Measurements from ENCODE around the gene PELI2.
"Not testable (repeated sequence)": the region's sequence is repeated elsewhere in the genome, so short reads cannot be mapped to it uniquely, and the experiment has no call there.

PELI2 gene

DNA sequence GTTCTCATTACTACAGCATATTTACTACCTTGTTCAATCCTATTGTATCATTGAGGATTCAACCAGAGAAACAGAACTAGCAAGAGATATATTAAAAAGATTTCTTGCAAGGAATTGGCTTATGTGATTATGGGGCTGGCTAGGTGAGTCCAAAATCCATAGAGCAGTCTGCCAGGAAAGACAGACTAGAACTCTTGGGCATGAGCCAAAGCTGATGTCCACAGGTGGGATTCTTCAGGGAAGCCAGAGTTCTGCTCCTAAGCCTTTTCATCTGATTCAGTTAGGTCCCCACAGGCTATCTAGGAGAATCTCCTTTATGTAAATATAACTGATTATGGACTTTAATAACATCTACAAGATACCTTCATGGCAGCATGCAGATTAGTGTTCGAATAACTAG is 26.0 kb downstream of the PELI2 start:
- no peak for DNase-seq

DNA sequence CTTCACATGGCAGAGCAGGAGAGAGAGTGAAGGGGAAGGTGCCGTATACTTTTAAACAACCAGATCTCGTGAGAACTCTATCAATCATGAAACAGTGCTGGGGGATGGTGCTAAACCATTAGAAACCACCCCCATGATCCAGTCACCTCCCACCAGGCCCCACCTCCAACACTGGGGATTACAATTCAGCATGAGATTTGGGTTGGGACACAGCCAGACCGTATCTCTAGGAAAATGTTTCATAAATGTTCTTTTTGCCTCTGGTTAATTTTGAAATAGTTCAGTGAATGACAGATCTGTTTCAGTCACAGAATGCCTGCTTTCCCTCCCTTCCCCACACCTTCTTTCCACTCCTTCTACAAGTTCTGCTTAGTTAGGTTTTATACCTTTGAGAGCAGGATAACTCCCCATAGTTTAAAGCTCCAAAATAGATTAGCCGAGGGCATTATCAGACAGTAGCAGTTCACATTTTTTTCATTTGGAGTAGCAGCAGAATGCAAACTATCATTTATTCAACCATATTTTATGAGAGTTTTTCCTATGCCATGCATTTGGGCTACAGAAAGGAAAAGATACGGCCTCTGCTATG is 27.1 kb downstream of the PELI2 start:
- DNase-seq: no peak

DNA sequence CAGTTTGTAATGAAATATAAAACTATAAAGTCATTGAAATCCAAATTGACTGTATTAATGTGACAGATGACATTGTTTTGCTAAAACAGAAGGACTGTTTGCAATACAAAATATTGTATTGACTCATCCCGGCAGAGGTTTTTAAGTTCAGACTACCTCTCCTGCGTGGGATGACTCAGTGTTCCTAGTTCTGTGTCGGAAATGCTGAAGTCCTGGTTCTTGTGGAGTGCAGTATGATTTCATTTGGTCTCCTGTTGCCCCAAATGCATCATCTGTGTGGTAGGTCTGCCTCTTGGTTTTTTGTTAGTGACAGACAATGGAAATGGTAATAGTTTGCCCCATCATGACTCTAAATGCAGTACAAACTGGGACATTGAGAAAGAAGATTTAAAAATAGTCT is 27.8 kb downstream of the PELI2 start:
- DNase-seq: peak; percentile 70 to 87 (median 86)

DNA sequence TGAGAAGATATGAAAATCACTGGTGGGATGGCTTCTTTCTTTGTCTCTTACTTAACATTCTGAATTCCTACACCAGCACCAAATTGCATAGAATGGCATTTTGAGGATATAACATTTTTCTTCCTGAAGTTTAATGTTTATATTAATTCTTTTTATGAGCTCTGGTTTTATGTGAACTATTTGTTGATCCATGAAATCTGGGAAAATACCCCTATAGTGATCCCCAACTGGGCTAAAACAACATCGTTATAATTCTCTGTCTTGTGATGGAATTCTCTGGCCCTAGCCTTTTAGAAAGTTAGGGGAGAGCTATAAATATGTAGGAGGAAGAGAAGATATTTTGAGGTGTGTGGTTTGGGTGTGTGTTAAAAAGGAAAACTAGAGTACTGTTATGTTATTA is 29.2 kb downstream of the PELI2 start:
- no peak for DNase-seq

DNA sequence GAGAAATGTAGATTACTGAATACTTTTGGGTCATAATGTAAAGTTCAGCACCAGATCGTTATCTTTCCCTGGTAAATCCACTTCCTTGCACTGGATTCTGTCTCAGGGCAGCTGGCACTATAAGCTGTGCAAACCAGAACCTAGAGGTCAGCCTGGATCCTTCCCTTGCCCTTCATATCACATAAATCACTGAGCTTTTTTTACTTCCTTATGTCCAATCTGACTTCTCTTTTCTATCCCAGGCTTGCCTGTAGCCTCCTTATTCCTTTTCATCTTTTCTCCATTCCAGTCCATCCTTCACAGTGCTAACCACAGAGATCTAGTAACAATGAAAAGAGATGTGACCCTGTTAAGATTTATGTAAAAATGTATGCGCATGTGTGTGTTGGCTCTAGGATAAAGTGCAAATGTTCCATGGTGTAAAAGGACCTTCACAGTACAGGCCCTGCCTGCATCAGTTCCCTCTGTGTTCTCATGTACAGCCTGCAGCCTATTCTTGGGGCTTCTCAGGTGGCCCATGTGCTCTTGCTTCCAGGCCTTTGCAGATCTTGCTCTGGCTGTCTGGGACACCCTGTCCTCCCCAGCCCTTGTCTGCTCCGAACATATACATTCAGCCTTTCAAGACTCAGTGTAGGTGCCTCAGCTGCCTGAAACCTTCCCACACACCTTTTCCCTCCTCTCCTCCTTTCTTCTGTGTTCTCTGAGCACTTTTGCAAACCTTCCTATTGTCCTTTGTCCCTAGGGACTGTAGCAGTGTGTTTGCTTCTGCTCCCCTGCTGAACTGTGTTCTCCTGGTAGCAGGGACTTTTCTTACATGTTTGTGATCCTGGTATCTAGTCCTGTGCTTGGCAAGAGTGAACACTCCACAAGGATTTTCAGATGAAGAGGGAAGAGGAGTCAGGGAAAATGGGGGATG is 30.0 kb downstream of the PELI2 start:
- peak; percentile 18 to 39 (median 22) for DNase-seq

DNA sequence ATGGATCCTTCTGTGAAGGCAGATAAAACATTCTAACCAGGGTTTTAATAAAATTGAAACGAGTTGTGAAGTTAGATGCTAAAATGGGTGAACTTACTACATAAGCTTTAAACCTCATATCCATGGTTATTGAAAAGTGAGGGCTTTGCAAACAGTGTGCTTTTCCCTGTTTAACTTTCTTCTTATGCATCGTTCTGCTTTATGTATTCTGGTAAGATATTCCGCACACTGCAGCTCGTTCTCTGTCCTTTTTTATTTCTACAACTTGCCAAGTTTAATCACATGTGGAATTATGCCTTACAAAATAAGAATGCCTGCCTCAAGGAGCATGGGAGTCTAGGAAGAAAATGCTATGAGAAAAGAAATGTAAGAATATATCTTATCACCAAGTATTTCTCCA is 30.9 kb downstream of the PELI2 start:
- no peak for DNase-seq

DNA sequence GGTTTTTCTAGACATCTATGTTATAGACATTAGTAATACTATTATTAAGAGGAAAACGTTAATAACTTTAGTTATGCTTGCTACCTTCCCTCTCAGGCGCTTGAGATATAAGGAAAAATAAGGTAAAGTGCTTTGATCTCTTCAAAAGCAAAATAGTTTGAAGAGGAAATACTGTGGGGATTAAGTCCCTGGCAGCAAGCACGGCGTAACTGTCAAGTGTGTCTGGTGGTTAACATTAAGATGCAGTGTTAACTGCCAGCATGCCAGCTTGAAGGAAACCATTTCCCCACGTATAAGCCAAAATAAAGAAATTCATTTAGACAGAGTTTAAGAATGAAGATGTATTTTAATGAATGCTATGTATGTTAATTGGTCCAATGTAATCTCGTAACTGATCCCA is 31.8 kb downstream of the PELI2 start:
- DNase-seq: no peak

DNA sequence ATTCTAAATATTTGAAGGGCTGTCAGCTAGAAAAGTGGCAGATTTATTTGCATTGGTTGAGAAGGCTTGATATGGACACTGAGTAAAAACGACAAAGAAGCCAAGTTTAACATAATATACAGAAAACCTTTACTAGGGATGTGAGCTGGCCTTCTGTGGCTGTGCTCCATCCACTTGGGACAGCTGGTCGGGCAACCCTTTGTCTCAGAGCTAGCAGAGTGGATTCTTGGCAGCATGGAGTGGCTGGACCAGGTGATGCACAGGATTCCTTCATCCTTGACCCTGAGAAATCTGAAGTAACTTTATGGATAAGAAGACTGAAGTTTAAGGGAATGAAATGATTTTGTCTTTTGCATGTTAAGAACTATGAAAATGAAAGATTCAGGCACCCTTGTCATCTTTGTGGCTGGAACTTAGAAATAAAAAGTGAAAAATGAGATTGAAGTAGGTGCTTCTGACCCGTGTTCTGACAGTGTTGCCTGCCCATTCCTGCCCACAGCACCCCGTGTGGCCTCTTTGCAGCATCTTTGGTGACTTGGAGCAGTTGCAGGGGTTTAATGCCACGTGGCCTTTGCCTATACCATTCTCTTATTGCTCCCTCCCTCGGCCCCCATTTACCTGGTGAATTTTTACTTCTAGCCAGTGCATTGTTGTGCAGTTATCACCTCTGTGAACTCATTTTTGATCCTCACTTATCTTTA is 32.6 kb downstream of the PELI2 start:
- DNase-seq: no peak

DNA sequence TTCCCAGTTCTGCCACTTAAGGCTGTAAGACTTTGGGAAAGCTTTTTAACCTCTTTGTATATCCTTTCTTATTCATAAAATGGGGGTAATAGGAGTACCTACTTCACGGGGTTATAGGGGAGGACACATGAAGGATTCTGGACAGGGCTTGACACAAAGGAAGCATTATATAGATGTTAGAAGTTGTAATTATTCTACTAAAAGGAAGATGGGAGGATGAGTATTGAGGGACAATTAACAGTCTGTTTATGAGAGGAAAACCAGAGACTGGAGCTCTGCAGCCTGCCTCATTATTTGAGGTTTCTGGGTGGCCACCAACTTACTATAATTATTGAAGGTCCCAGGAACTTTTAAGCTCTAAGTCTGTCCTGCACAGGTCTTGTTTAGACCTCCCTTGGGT is 34.0 kb downstream of the PELI2 start:
- DNase-seq: no peak

DNA sequence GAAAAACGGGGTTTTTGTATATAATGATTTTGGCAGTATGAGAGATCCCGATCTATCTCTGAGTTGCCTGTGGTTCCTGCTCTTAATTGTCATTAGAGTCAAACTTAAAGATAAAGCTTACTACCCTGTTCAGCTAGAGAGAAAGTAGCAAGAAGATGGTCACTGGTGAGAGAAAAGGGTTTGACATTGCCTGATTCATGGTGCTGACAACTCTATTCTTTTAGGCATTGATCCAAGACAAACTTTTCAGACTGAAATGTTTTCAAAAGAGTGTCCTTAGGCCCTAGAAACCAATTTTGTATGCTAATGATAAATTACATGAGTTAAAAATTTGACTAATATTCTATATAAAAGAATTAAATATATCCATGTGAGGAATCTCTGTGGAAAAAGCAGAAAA is 35.1 kb downstream of the PELI2 start:
- DNase-seq: no peak

DNA sequence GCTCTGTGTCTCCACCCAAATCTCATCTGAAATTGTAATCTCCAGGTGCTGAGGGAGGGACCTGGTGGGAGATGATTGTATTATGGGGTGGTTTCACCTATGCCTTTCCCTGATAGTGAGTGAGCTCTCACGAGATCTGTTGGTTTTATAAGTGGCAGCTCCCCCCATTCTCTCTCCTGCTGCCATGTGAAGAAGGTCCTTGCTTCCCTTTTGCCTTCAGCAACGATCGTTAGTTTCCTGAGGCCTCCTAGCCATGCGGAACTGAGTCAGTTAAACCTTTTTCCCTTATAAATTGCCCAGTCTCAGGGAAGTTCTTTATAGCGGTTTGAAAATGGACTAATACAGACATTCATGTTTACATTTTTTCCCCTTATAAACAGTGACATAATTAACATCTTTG is 36.1 kb downstream of the PELI2 start:
- DNase-seq: no peak

DNA sequence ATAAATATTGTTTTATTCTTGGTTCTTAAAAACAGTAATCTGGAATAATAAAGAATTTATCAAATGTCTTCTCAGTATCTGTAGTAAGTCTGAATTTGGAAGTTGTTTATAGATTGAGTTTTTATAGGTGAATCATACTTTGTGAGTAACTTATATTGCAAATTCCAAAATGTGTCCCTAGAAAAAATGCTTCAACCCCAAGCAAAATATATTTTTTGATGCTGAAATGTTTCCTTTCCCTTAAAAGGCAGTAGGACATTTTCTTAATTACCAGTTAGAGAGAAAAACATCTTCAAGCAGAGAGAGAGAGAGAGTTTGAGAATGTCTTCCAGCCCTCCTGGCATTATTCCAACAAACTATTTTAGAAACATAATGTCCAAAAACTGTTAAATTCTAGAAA is 37.9 kb downstream of the PELI2 start:
- DNase-seq: no peak

DNA sequence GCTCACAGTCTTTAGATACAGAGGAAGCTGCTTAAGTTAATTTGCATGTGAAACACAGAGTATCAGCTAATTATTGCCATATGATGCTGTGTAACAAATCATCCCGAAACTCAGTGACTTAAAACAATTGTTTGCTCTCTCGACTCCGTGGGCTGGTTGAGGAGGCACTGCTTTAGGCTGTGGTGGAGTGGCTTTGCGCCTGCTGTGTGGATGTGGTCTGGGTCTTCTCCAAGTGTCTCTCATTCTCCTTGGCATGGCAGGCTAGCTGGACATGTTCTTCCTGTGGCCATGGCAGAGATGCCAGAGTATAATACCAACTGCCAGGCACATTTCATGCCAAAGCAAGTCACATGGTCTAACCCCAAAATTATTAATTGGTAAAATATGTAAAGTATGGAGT is 40.9 kb downstream of the PELI2 start:
- DNase-seq: no peak

DNA sequence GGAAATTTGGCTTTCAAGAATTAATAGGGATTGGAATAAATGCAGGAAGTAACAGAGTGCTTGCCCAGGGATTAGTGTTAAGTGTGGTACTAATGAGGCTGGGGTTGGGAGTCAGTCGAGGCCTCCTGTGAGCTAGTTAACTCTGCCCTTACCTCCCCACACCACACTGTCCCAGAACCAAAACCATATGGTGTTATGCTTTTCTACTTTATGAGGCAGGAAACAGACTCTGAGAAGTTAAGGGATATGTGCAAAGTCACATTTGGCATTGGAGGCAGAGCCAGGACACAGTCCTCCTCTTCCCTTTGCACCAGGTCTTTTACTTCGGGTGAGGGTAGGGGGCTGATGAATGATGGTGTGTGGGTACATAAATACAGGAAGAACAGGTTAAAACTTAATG is 41.9 kb downstream of the PELI2 start:
- DNase-seq: no peak

DNA sequence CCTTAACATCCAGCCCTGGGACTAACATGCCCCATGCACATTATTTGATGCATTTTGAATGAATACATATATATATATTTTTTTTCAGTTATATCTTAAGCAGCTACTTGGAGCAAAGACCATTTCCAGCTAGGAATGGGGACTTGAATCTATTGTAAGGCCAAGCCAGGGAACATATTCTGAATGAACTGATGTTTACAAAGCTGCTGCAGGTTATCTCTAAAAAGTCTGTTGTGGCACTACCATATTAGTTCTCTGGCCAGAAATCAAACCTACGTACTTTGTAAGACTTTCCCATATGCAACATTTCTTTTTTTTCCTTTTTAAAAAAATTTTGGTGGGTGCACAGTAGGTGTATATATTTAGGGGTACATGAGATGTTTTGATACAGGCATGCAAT is 43.4 kb downstream of the PELI2 start:
- DNase-seq: no peak

DNA sequence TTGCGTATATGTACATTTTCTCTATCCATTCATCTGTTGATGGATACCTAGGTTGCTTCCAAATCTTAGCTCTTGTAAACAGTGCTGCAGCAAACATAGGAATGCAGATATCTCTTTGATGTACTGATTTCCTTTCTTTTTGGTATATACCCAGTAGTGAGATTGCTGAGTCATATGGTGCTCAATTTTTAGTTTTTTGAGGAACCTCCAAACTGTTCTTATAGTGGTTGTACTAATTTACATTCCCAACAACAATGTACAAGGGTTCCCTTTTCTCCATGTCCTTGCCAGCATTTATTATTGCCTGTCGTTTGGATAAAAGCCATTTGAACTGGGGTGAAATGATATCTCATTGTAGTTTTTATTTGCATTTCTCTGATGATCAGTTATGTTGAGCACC is 44.3 kb downstream of the PELI2 start:
- DNase-seq: peak; percentile 19 to 57 (median 49)

DNA sequence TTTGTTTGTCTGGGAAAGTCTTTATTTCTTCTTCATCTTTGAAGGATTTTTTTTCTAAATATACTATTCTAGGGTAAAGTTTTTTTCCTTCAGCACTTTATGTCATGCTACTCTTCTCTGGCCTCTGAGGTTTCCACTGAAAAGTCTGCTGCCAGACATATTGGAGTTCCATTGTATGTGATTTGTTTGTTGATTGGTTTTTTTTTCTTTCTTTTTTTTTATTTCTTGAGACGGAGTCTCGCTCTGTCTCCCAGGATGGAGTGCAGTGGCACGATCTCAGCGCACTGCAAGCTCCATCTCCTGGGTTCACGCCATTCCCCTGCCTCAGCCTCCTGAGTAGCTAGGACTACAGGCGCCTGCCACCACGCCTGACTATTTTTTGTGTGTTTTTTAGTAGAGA is 48.4 kb downstream of the PELI2 start:
- DNase-seq: not testable (repeated sequence)

DNA sequence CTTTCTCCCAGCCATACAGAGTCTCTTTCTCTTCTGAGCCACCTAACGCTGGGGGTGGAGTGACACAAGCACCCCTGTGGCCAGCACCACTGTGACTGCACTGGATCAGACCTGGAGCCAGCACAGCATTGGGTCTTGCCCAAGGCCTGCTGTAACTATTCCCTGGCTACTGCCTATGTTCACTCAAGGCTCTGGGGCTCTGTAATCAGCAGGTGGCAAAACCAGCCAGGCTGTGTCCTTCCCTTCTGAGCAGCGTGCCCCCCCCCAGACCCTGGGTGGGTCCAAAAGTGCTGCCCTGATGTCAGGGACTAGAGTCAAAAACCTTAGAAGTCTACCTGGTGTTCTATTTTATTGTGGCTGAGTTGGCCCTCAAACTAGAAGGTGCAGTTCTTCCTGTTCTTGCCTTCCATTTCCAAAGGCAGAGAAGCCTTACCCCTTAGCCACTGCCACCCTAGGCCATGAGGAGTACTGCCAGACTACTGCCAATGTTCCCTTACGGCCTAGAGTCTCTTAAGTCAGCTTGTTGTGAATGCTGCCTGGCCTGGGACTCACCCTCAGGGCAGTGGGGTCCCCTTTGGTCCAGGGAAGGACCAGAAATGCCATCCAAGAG is 49.9 kb downstream of the PELI2 start:
- DNase-seq: no peak

DNA sequence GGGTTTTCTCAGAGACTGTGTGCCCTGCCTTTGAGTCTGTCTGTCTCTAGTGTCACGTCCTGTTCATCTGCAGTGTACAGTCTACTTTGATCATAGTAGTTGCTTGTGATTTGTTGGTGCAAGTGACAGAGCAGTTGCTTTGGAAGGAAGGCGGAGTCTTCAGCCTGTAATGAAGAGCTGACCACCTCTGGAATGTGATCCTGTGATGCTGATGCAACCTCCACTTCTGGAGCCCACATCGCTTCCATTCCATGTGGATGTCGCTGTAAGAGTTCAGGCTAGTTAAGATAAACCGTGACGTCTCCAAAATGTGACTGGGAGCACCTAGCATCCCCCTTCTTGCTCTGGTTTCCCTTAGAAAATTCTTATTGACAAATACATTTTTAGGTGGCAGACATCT is 51.8 kb downstream of the PELI2 start:
- DNase-seq: no peak

DNA sequence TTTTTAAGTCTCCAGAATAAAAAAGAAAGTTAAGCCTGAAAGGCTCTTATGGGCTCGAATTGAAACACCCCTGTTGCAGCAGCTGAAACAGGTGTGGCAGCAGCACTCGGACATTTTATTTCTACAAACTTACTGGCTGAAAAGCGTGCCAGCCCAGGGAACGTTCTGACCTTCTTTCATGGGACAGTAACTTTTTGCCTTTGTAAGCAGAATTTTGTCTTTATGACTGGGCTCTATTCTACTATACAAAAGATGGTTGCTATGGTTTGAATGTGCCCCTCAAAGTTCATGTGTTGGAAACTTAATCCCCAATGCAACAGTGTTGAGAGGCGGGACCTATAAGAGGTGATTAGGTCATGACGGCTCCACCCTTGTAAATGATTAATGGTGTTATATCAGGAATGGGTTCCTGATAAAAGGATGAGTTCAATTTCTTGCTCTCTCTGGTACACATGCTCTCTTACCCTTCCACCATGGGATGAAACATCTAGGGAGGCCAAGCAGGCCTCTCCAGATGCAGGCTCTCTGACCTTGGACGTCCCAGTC is 52.7 kb downstream of the PELI2 start:
- no peak for DNase-seq

DNA sequence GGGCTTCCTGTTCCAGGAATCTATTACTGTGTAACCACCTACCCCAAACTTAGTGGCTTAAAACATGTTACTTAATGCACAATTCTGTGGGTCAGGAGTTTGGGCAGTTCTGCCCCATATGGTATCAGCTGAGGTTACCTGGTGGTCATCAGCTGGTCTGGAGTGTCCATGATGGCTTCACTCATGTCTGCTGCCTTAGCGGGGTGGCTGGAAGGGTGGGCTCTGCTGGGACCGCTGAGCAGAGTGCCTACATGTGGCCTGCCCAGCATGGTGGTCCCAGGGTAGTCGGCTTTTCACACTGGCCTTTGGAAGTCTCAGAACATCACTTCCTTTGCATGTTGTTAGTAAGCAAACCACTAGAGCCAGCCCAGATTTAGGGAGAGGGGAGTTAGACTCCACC is 53.9 kb downstream of the PELI2 start:
- DNase-seq: no peak

DNA sequence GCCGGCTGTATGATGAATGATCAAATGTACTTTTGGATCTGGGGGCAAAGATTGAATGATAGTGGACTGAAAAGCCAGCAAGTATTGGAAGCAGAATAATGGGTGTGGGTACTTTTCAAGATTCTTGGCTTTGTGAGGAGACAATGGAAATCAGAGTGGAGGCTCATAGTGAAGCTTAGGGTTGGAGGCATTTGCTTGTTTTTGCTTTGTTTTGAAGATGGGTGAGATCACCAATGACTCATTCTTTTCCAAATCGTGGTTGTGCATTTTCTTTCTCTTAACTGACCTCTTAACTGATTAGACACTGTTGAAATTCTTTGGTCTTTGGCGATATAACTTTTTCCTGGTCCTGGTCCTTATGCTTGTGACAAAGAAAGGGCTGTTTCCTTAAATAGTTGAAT is 54.4 kb downstream of the PELI2 start:
- peak; percentile 22 to 61 (median 56) for DNase-seq

DNA sequence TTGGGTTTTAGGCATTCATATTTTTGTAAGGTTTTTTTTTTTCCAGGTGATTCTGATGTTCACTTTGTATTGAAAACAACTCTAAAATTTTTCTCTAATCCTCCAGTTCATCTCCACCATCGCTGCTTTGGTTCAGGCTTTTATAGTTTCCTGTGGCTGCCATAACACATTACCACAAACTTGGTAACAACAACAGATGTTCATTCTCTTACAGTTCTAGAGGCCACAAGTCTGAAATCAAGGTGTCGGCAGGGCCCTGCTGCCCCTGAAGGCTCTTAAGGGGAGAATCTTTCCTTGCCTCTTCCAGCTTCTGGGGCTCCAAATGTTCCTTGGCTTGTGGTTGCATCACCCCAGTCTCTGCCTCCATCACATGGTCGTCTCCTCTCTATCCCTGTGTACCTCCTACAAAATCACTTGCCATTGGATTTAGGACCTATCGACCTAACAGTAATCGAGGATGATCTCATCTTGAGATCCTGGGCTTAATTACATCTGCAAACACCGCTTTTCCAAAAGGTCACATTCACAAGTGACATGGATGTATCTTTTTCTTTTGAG is 55.2 kb downstream of the PELI2 start:
- DNase-seq: no peak
